IPS-NIHi7 (cell line): ENCODE results near the gene TMC8.
"Not testable (repeated sequence)": the region's sequence is repeated elsewhere in the genome, so short reads cannot be mapped to it uniquely, and the experiment has no call there.

ENCODE experiments used
- DNase-seq: peaks from one replicate; pipeline ENCODE4 v3.0.0; 2012; ENCODE audit warnings: mixed read lengths; ENCODE audit errors: extremely low spot score

TMC8 gene

GRCh38 chr17:78154903-78155811 is 24.6 kb downstream of the TMC8 start:
- DNase-seq: no peak

DNA sequence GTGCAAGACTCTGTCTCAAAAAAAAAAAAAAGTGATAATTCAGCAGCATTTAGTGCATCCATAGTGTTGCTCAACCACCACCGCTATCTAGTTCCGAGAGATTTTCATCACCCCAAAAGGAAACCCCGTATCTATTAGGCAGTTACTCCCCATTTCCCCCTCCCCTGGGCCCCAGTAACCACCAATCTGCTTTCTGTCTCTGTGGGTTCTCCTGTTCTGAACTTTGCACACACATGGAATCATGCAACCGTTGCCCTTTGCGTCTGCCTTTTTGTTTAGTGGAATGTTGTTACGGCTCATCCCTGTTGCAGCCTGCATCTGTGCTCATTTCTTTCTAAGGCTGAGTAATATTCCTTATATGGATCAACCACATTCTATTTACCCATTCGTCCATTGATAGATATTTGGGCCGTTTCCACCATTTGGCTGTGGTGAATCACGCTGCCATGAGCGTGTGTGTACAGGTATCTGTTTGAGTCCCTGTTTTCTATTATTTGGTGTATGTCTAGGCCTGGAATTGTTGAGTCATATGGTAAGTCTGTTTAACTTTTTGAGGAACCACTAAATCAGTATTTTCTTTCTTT is 29.1 kb downstream of the TMC8 start:
- no peak for DNase-seq

DNA sequence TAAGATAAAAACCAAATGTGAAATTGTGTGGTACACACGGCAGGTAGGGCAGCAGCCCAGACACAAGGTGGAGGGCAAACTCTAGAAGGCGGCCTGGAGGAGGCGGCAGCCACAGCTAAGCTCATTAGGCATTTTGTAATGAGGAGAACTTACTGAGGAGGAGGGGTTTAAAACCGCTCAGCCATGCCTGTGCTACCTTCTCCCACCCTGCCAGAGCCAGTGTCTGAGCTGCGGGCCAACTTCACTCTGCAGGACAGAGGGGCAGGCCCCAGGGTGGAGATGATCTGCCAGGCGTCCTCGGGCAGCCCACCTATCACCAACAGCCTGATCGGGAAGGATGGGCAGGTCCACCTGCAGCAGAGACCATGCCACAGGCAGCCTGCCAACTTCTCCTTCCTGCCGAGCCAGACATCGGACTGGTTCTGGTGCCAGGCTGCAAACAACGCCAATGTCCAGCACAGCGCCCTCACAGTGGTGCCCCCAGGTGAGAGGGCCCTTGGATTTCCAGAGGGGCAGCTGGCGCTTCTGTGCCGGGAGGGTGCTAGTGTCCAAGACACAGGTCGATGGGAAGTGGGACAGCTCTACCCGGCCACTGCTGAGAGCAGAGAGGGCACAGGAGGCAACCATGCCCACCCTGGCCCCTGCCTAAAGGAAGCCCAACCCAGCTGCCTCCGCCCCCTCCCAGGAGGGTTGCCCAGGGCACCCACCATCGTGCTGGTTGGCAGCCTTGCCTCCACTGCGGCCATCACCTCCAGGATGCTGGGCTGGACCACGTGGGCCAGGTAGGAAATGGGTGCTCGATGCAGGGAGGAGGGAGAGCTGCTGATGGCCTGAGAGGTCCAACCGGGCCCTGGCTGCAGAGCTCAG is 33.5 kb downstream of the TMC8 start:
- DNase-seq: no peak

DNA sequence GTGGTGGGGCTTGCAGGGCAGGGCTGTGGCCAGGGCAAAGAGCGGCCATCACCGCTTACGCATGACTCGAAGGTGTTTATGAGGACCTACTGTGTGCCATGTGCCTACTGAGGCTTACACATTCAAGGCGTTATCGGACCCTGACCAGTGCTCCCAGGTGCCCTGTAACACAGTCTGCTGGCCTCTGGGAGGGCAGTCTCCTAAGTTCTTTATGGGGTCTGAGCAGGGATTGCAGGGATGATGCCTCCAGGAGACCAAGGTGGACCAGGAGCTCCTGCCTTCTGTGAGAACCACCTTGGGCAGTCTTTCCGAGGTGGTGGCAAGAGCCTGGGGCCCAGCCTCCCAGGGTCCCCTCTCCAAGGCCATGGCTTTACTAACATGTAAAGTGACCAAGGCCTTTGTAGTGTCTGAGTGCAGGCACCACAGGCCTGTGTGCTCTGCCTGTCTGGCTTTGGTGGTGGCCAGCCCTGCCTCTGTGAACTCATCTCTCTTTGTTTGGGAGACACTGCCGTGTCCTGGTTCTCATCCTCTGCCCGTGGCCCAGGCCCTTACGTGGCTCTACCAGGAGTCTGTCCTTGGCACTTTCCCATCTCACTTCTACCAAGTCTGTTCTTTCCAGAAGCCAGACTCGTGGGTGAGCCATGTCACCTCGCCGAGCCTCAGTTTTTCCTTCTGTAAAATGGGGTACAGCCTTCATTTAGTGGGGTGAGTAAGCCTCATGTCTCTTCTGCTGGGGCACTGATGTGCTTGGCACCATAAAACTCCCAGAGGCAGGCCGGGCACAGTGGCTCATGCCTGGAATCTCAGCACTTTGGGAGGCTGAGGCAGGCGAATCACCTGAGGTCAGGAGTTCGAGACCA is 34.4 kb downstream of the TMC8 start:
- no peak for DNase-seq

DNA sequence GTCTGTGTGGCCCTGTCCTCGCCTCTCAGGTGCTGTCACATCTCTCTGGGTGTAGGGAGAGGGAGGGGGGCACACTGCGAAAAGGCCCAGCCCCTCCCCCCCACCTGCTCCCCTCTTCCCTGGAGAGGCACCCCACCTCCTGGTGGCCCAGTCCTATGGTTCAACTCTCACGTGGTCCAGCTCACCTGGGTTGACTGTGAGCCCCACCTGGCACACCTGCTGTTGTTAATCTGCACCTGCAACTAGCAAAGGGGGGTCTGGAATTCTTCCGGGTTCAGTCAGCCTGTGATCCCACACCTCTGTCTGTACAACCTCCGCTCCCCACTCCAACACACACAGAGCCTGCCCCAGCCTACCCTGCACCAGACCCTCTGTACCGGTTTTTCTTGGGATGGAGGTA is 35.8 kb downstream of the TMC8 start:
- no peak for DNase-seq

DNA sequence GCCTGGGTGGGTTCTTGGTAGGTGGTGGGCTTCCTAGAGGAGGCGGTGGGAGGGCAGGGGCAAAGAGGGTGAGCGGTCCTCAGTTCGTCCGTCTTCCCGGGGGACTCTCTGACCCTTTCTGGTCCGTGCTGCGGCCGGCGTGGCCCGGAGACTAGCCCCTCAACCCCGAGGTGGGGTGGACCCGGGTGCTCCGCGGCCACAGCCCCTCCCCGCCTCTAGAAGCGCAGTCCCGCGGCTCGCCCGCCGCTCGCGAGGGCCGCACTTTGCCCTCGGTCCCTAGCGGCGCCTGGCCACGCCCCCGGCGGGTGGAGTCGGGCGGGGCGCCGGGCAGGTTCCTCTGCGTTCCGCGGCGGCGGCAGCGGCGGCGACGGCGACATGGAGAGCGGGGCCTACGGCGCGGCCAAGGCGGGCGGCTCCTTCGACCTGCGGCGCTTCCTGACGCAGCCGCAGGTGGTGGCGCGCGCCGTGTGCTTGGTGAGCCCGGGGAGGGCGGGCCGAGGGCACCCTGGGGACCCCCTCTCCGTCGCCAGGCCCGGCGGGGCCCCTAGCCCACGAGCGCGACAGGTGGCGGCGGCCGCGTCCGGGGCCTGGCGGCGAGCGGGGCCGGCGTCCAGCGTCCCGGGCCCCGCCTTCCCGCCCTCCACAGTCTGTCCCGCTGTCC is 37.8 kb downstream of the TMC8 start, which contains the start of gene SYNGR2:
Gene SYNGR2, plus strand, starts transcription at position 340 of the 661 bp plus-strand sequence. Its CDS starts 36 bp downstream, at position 376.
- peak; percentile 95 for DNase-seq

DNA sequence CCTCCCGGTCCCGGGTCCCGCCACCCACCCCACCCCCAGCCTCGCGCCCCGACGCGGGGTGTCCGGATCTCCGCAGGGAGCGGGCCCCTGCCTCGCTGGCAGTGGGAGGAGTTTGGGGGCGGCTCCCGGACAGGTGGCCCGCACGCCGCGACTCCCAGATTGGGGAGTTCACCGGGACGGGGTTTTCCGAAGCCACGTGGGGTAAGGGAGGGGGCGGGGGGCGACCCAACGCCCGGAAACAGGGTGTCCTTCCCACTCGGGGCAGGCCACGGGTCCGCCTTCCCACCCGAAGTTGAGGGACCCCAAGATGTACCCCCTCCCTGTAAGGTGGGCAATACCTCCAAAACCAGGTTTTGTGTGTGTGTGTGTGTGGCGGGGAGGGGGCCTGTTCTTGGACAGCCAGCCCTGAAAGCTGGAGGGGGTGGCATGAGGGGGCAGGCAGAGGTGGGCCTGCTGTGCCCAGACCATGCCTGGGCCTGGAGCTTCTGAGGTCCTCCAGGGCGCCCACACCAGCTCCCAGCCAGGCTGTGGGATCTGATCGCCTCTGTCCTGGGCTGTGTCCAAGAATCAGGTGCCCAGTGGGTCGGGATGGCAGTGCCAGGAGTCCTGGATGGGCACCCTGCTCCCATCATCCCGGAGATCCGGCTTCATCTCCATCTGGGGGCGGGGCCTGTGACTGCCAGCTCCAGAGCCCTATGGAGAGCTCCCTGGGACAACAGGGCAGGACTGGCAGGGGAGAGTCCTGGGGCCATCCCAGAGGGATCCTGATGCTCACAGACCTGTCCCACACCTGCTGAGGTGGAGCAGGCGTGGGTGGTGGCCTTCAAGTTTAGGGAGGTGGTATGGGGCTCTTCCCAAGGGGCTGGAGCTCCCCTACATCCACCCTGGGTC is 38.6 kb downstream of the TMC8 start:
- peak; percentile 67 for DNase-seq

DNA sequence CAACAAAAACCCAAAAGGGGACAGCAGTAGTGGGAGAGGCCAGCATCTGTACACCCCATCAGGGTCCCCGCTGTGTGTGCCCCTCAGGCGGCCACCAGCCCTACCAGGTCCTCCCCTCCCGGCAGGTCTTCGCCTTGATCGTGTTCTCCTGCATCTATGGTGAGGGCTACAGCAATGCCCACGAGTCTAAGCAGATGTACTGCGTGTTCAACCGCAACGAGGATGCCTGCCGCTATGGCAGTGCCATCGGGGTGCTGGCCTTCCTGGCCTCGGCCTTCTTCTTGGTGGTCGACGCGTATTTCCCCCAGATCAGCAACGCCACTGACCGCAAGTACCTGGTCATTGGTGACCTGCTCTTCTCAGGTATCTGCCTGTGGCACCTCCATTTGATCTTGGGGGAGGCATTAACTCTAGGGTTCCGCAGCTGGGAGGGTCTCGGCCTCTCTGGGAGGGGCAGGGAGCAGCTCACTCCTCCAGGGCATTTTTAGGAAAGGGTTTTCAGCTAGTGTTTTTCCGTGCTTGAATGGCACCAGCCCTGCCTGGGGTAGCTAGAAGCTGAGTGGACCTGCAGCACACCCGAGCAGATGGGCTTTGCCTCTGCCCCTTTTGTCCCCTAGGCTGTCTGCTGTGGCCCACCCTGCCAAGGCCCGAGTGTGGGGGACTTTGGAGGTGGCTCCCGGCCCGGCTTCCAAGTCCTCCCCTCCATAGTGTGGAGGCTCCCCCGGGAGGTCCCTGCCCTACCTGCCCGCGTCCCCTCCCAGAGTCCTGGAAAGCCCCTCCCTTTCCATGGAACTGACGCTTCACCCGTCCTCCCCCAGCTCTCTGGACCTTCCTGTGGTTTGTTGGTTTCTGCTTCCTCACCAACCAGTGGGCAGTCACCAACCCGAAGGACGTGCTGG is 40.4 kb downstream of the TMC8 start:
- DNase-seq: no peak

GRCh38 chr17:78171591-78172248 is 41.1 kb downstream of the TMC8 start:
- DNase-seq: not testable (repeated sequence)

DNA sequence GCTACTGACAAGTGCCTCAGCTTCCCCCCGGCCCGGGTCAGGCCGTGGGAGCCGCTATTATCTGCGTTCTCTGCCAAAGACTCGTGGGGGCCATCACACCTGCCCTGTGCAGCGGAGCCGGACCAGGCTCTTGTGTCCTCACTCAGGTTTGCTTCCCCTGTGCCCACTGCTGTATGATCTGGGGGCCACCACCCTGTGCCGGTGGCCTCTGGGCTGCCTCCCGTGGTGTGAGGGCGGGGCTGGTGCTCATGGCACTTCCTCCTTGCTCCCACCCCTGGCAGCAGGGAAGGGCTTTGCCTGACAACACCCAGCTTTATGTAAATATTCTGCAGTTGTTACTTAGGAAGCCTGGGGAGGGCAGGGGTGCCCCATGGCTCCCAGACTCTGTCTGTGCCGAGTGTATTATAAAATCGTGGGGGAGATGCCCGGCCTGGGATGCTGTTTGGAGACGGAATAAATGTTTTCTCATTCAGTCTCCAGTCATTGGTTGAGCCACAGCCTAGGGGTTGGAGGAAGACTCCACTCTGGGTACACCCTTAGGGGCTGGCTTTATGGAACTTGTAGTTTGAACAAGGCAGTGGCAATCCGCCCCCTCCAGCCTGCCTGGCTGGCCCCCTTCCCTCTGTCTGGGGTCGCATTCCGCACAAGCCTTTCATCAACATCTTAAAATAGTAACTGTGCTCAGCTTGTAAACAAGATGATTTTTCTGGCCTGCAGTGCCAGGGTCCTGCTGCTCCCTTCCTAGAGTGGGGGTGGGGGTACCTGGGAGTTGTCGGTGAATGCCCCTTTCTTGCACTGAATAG is 41.9 kb downstream of the TMC8 start:
- no peak for DNase-seq

DNA sequence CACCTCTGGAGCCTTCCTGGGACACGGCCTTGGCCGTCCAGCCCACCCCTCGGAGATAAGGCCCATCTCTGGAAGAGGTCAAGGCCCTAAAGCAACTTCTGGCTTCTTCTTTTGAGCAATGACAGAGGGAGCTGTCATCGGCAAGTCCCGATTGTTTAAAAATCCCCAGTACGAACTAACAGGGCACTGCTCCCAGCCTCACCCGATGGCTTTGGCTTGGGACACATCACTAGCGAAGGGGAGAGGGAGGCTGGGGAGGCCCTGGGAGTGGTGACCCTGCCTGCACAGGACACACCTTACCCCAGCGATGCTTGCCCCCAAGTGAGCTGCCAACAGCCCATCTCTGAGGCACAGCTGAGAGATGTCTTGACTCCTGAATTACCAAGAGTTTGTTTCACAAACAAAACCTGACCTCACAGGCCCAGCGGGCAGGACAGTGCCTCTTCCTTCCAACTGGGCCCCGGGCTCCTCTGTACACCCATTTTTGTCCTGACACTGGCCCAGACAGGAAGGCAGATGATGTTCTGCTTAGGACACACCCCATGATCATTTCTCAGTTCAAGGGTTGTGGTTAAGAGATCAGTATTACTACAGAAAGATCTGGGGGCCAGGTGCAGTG is 42.6 kb downstream of the TMC8 start:
- DNase-seq: no peak

DNA sequence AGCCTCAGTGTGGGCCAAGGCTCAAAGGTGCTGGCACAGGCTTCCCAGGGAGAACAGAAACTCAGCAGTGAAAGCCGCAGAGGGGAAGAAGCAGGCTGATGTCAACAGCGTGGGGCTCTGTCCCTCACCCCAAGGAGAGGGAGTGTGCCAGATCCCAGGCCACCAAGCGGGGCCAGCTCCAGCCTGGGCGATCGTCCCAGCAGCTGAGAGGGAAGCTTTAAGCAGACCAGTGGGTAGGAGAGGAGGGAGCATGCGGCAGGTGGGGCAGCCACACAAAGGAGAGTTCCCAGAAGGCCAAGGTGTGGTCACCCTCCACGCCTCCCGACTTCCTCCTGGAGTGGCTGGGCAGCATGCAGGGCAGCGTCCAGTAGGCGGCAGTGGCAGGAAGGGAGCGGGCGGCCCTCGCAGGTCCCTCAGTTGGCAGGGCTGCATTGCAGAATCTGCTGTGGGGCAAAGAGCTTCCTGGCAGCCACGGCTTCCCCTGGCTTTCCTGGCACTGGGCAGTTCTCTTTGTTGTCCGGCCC is 43.8 kb downstream of the TMC8 start:
- DNase-seq: no peak

DNA sequence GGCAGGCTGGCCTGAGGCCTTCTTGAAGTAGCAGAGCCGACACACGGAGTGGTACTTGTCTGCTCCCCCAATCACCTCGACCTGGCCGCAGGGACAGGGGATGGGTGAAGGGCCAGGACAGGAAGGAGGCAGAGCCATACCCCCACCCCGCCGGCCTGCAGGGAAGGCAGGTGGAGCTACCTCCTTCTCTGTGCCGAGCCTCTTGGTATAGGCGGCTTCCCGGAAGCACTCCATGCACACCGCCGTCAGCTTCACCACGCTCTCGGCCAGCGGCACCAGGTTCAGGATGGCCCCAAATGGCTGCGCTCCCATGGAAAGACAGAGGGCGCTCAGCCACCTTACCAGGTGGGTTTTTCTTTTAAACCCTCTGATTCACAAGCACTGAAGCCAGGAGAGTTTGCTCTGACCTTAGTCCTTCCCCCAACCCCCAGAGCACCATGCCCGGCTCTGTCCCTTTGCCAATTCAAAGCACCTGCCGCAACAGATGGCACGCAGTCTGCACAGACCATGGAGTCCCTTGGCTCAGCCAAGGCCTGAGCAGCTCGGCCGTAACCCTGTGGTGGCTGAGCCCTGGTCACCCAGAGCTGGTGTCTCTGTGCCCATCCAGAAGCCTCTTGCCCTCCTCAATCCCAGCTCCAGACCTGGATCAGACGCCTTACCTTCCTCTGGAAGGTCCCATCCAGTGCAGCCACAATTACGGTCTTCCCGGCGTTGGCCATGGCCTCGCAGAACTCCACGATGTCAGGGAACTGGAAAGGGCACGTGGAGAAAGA is 44.5 kb downstream of the TMC8 start:
- peak; percentile 57 for DNase-seq

DNA sequence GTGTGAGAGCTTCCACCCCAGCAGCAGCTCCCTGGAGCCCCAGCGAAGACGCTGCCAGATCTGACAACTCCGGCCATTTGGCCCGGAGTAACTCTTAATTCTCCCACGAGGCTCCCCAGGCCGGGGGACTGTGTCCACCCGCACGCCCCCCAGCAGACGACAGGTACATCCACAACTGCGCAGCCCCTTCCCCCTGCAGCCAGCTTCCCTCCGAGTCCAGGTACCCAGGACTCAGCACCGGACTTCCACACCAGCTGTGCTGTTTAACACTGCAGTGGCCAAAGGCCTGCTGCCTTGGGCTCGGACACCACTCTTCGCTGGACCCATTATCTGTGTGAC is 45.0 kb downstream of the TMC8 start:
- DNase-seq: no peak

DNA sequence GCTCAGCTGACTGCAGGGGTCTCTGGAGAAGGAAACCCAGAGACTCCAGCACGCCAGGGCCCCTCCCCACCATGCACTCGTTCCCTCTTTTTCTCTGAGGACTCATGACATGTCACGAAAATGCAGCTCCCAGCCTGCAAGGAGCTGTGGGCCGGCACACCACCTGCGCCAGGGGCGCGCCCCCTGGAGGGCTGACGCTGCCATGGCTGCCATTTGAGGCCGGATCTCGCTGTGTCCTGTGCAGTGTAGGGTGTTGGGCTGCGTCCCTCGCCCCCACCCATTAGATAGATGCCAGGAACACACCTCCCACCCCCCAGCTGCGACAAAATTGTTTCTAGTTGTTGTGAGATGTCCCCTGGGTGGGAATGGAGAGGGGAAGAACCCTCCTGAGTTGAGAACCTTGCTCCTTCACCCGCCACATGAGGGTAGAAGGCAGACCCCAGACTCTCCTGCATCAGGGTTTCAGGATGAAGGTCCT is 46.0 kb downstream of the TMC8 start:
- DNase-seq: peak; percentile 83

DNA sequence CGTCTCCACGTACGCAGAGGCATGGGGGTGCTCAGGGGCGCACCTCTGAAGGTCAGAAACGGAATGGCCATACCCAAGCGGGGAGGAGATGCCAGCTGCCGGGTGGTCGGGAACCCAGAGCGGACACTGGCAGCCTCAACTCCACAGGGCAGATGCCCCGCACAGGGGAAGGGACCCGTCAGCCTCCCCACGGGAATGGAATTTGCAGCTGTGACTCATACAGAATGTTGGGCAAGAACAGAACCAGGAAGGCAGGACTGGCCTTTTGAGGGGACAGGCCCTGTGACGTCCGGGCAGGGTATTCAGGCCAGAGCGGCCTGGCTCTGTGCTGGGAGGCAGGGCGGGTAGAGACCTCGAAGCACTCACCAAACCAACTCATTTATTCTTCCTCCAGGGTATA is 48.8 kb downstream of the TMC8 start:
- DNase-seq: no peak
